SH-SY5Y (cell line): ENCODE results near the gene CYP27B1.

Experiments used
- GATA2 ChIP-seq: IDR thresholded peaks from 2 replicates; pipeline ENCODE4 v1.6.1; 2011; ENCODE audit warnings: mild to moderate bottlenecking, low read depth, low read length
- GATA3 ChIP-seq: IDR thresholded peaks from 2 replicates; pipeline ENCODE4 v1.6.1; 2011; ENCODE audit warnings: low read depth, mild to moderate bottlenecking, low read length, moderate library complexity

DNA sequence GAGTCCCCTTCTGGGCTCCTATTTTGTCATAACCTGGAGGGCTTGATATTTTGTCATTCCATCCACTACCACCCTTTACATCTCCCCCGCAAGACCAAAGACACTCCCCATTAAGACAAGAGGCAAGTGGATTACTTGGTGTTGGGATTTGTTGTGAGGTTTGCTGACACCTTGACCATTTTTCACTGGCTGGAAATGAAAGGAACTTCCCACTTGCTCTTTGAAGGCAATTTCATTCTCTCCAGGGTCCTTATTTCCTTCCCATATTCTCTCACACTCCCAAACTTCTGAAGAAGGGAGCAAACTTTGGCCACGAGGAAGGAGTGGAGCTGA, 43.3 kb downstream of the CYP27B1 start:
- TF ChIP-seq GATA2, result no peak
- no peak for TF ChIP-seq GATA3
